Keratinocyte (primary cell): ENCODE data around the gene PCP4L1.

Source experiments
- EZH2 ChIP-seq: IDR thresholded peaks from one replicate; pipeline ENCODE4 v1.6.1; 2012; ENCODE audit warnings: inconsistent platforms, mild to moderate bottlenecking, low read length, moderate library complexity
- TF ChIP-seq, protein P1 (sequence below), 3 experiments: IDR thresholded peaks in 1 of 3; conservative IDR thresholded peaks in 1 of 3; optimal IDR thresholded peaks in 1 of 3; 2 replicates in 2 of 3; 3 replicates in 1 of 3; pipeline versions ENCODE3 to v1.5.1; 2011; ENCODE audit warnings: low read length in 3 of 3, mild to moderate bottlenecking in 3 of 3, moderate library complexity in 2 of 3, control low read depth in 1 of 3, inconsistent platforms in 1 of 3; ENCODE audit not compliant: insufficient read depth in 2 of 3; ENCODE audit errors: extremely low read depth in 1 of 3

DNA sequence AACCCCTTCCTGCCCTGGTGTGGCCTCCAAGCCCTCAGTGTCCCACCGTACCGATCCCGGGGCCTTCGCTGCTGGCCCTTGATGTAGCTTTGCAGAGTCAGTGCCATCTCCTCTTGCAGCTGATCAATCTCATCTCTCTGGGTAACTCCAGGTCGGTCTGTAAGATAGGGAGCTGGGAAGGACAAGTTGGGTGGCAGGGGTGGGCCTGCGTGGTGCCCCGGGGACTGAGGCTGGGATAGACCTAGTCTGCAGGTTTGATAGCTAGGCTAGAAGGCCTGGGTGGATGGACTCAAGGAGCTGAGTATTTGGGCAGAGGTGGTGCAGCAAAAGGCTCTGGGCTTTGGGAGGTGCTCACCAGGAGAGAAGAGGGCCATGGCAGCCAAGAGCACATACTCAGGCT is 27.8 kb upstream of the PCP4L1 start:
- TF ChIP-seq, protein P1, sequence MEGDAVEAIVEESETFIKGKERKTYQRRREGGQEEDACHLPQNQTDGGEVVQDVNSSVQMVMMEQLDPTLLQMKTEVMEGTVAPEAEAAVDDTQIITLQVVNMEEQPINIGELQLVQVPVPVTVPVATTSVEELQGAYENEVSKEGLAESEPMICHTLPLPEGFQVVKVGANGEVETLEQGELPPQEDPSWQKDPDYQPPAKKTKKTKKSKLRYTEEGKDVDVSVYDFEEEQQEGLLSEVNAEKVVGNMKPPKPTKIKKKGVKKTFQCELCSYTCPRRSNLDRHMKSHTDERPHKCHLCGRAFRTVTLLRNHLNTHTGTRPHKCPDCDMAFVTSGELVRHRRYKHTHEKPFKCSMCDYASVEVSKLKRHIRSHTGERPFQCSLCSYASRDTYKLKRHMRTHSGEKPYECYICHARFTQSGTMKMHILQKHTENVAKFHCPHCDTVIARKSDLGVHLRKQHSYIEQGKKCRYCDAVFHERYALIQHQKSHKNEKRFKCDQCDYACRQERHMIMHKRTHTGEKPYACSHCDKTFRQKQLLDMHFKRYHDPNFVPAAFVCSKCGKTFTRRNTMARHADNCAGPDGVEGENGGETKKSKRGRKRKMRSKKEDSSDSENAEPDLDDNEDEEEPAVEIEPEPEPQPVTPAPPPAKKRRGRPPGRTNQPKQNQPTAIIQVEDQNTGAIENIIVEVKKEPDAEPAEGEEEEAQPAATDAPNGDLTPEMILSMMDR (optimal IDR thresholded peaks at IDR 0.05 in 1 of 3, IDR thresholded peaks at IDR 0.05 in 1 of 3, conservative IDR thresholded peaks at IDR 0.05 in 1 of 3; ENCODE audit: extremely low read depth in 1 of 3, insufficient read depth in 2 of 3, low read length in 3 of 3): no peak
- TF ChIP-seq EZH2: no peak
